Ascending aorta (tissue), 2 donors: Measurements from ENCODE around the gene BARX2. TPM values are rescaled to one million over a fixed set of nuclear protein-coding genes. Genes with fewer than 3 reads are reported as not detected.

ENCODE experiments used
- DNase-seq, 2 donors: peaks; one replicate each; pipeline ENCODE4 v3.0.0-alpha.2; 2019; ENCODE audit warnings: low spot score in 2 of 2
- H3K27ac ChIP-seq, 2 donors: fragments of 200-600 bp; sonication (generic); one replicate each; pipeline ENCODE4 v1.5.1; 2016 to 2017; ENCODE audit warnings: mild to moderate bottlenecking in 1 of 2
- H3K27me3 ChIP-seq: fragments of 200-600 bp; sonication (generic); one replicate; pipeline ENCODE4 v1.5.1; 2017
- H3K36me3 ChIP-seq, 2 donors: fragments of 200-600 bp; sonication (generic); one replicate each; pipeline ENCODE4 v1.5.1; 2016
- H3K4me1 ChIP-seq, 2 donors: fragments of 200-600 bp; sonication (generic); one replicate each; pipeline ENCODE4 v1.5.1; 2016 to 2017; ENCODE audit warnings: mild to moderate bottlenecking in 1 of 2
- H3K4me3 ChIP-seq, 2 donors: fragments of 200-600 bp; sonication (generic); one replicate each; pipeline ENCODE4 v1.5.1; 2016 to 2017; ENCODE audit warnings: mild to moderate bottlenecking in 1 of 2
- H3K9me3 ChIP-seq, 2 donors: fragments of 200-600 bp; sonication (generic); one replicate each; pipeline ENCODE4 v1.5.1; 2016
- intact Hi-C: fragments of 100-400 bp; cut with DNase I; formaldehyde crosslinking; loops from one replicate; pipeline ENCODE4 v1.15.1; 2023
- total RNA-seq: library from RNA; depleted of rRNA; stranded (reverse); fragments of >200 nt; gene quantifications from one replicate; pipeline ENCODE4 v1.1.0, GENCODE V29; 2016
- TF ChIP-seq, protein P1 (sequence below), 3 experiments: fragments of 200-600 bp in 2 of 3; fragments of 450-650 bp in 1 of 3; sonication (generic) in 2 of 3; IDR thresholded peaks; one replicate each; pipeline ENCODE4 v1.5.1; 2016 to 2019; ENCODE audit warnings: antibody characterized with exemption in 3 of 3, mild to moderate bottlenecking in 1 of 3, moderate library complexity in 1 of 3

The BARX2 gene
- total RNA-seq, 1 donor from 2014 or later: not detected

DNA sequence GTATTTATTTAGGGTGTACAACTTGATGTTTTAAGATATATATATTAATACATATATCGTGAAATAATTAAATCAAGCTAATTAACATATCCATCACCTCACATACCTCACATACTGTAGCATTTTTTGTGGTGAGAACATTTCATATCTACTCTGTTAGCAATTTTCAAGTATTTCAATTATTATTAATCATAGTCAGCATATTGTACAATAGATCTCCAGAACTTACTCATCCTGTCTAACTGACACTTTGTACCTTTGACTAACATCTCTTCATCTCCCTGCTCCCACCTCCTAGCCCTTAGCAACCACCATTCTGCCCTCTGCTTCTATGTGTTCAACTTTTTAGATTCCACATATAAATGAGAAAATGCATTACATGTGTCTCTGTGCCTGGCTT, 108.4 kb downstream of the BARX2 start:
- TF ChIP-seq, protein P1, sequence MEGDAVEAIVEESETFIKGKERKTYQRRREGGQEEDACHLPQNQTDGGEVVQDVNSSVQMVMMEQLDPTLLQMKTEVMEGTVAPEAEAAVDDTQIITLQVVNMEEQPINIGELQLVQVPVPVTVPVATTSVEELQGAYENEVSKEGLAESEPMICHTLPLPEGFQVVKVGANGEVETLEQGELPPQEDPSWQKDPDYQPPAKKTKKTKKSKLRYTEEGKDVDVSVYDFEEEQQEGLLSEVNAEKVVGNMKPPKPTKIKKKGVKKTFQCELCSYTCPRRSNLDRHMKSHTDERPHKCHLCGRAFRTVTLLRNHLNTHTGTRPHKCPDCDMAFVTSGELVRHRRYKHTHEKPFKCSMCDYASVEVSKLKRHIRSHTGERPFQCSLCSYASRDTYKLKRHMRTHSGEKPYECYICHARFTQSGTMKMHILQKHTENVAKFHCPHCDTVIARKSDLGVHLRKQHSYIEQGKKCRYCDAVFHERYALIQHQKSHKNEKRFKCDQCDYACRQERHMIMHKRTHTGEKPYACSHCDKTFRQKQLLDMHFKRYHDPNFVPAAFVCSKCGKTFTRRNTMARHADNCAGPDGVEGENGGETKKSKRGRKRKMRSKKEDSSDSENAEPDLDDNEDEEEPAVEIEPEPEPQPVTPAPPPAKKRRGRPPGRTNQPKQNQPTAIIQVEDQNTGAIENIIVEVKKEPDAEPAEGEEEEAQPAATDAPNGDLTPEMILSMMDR (IDR thresholded peaks at IDR 0.05): no peak
- DNase-seq: no peak
- Histone ChIP-seq H3K27me3 (no peaks in the 10 kb centered on the region), H3K4me3 (no peak overlapping the region), H3K27ac (no peak overlapping the region), H3K36me3 (no peaks in the 10 kb centered on the region), H3K4me1 (no peaks in the 10 kb centered on the region), H3K9me3 (no peaks in the 10 kb centered on the region)
- intact Hi-C loops: no loop called here

DNA sequence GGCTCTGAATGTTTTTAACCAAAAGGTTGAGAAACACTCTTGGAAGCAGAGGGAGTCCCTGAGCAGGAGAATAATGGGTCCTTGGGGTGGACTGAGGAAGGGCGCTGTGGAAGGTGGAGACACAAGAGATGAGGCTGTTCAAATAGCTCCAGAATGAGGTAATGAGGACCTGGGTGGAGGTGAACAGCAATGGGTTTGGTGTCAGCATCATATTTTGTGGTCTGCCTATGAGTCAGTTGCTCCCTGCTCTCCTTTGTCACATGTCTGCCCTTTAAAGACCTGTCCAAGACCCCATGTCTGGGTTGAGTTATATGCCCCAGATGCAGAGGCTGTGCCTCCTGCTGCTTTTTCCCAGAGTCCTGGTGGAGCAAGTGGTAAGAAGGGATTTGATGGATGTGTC, 113.6 kb downstream of the BARX2 start:
- no peaks in the 10 kb centered on the region for H3K4me1 ChIP-seq
- DNase-seq: no peak
- H3K4me3 ChIP-seq: no peak overlapping the region
- H3K9me3 ChIP-seq: no peaks in the 10 kb centered on the region
- no peaks in the 10 kb centered on the region for H3K36me3 ChIP-seq
- H3K27me3 ChIP-seq: no peaks in the 10 kb centered on the region
- no peak overlapping the region for H3K27ac ChIP-seq
- TF ChIP-seq, protein P1 (IDR thresholded peaks at IDR 0.05): no peak
- intact Hi-C loops: no loop called here

DNA sequence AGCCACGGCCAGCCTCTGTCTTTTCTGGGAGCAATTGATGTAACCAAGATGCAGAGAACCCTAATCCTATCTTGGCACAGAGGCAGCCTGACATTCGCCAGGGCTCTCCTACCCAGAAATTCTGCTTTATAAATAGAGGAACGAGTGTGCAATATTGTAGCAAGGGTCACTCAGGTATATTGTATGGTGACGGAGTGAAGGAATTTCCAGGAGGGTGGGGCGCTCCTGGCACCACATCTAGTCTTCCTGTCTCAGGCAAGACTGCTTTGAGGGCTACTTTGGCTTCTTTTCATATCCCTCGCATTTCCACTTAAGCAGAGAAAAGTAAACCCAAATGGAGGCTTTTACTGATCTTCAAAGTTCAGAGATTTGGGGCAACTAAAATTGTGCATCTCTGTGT, 114.4 kb downstream of the BARX2 start:
- Histone ChIP-seq H3K4me1 (no peaks in the 10 kb centered on the region), H3K4me3 (no peak overlapping the region), H3K27me3 (no peaks in the 10 kb centered on the region), H3K27ac (no peak overlapping the region), H3K36me3 (no peaks in the 10 kb centered on the region), H3K9me3 (no peaks in the 10 kb centered on the region)
- TF ChIP-seq, protein P1 (IDR thresholded peaks at IDR 0.05): no peak
- intact Hi-C loops: no loop called here
- DNase-seq: no peak

DNA sequence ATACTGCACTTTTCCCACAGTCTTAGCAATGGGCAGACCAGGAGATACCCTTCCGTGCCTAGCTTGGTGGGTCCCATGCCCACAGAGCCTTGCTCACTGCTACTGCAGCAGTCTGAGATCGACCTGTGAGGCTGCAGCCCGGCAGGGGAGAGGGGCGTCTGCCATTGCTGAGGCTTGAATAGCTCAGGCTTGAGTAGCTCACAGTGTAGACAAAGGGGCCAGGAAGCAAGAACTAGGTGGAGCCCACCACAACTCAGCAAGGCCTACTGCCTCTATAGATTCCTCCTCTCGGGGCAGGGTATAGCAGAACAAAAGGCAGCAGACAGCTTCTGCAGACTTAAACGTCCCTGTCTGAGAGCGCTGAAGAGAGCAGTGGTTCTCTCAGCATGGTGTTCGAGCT, 118.1 kb downstream of the BARX2 start:
- Histone ChIP-seq H3K4me1 (no peaks in the 10 kb centered on the region), H3K36me3 (no peaks in the 10 kb centered on the region), H3K27ac (no peak overlapping the region), H3K4me3 (no peak overlapping the region), H3K27me3 (no peaks in the 10 kb centered on the region), H3K9me3 (no peaks in the 10 kb centered on the region)
- DNase-seq: no peak
- TF ChIP-seq, protein P1 (IDR thresholded peaks at IDR 0.05): no peak
- intact Hi-C loops: no loop called here

Other genes starting within 250 kb of the BARX2 start
- 4.9 TPM for gene ARHGAP32, start 183.5 kb upstream of the BARX2 start, total RNA-seq